Fibroblast of lung (primary cell): ENCODE measurements around the gene CDC25B. TPM values are rescaled to one million over a fixed set of nuclear protein-coding genes. Genes with fewer than 3 reads are reported as not detected.

Experiments
- DNase-seq, 2 donors: peaks; one replicate each; pipeline versions ENCODE4 v3.0.0 to v3.0.0-alpha.2; 2010; ENCODE audit warnings: low read depth in 2 of 2
- H2AFZ ChIP-seq: 2 replicates; pipeline ENCODE4 v1.5.1; 2012; ENCODE audit warnings: low read length, control low read depth, inconsistent platforms
- H3K27ac ChIP-seq: 2 replicates; pipeline ENCODE4 v1.5.1; 2011; ENCODE audit warnings: low read length, control low read depth; ENCODE audit not compliant: insufficient read depth
- H3K27me3 ChIP-seq: 2 replicates; pipeline ENCODE4 v1.5.1; 2011; ENCODE audit warnings: mild to moderate bottlenecking, low read length; ENCODE audit not compliant: control insufficient read depth, insufficient read depth
- H3K36me3 ChIP-seq: 2 replicates; pipeline ENCODE4 v1.5.1; 2011; ENCODE audit warnings: low read length; ENCODE audit not compliant: control insufficient read depth, insufficient read depth
- H3K4me1 ChIP-seq: 2 replicates; pipeline ENCODE4 v1.5.1; 2011; ENCODE audit warnings: low read length; ENCODE audit not compliant: control insufficient read depth, insufficient read depth; ENCODE audit errors: extremely low read depth
- H3K4me2 ChIP-seq: 2 replicates; pipeline ENCODE4 v1.5.1; 2011; ENCODE audit warnings: low read length, control low read depth; ENCODE audit not compliant: insufficient read depth; ENCODE audit errors: extremely low read depth
- H3K4me3 ChIP-seq, 4 experiments: fragments of 200-600 bp in 1 of 4; sonication (generic) in 1 of 4; replicated peaks in 1 of 4; 2 replicates each; pipeline ENCODE4 v1.5.1; 2011 to 2016; ENCODE audit warnings: low read length in 4 of 4, low read depth in 3 of 4, mild to moderate bottlenecking in 3 of 4, control low read depth in 2 of 4, inconsistent platforms in 1 of 4, mixed read lengths in 1 of 4; ENCODE audit not compliant: insufficient read depth in 1 of 4; ENCODE audit errors: control extremely low read depth in 1 of 4
- H3K79me2 ChIP-seq: 2 replicates; pipeline ENCODE4 v1.5.1; 2012; ENCODE audit warnings: mild to moderate bottlenecking, low read length, inconsistent platforms; ENCODE audit not compliant: control insufficient read depth, insufficient read depth
- H3K9ac ChIP-seq: 2 replicates; pipeline ENCODE4 v1.5.1; 2011; ENCODE audit warnings: mild to moderate bottlenecking, low read length, control low read depth; ENCODE audit not compliant: insufficient read depth
- H3K9me3 ChIP-seq: 2 replicates; pipeline ENCODE4 v1.5.1; 2012; ENCODE audit warnings: low read depth, low read length; ENCODE audit not compliant: control insufficient read depth, insufficient read depth
- H4K20me1 ChIP-seq: 2 replicates; pipeline ENCODE4 v1.5.1; 2011; ENCODE audit warnings: low read length; ENCODE audit not compliant: control insufficient read depth, insufficient read depth; ENCODE audit errors: extremely low read depth
- CTCF ChIP-seq, 2 donors: IDR thresholded peaks in 1 of 2; conservative IDR thresholded peaks in 1 of 2; 1 replicate in 1 of 2; 2 replicates in 1 of 2; pipeline ENCODE4 v1.5.1; 2011 to 2012; ENCODE audit warnings: low read length in 2 of 2, control low read depth in 1 of 2, inconsistent platforms in 1 of 2, low read depth in 1 of 2, mild to moderate bottlenecking in 1 of 2
- EZH2 ChIP-seq: IDR thresholded peaks from 2 replicates; pipeline ENCODE4 v1.5.1; 2012; ENCODE audit warnings: low read length, control low read depth, mild to moderate bottlenecking; ENCODE audit errors: missing control alignments
- polyA plus RNA-seq, 2 donors: library from polyadenylated mRNA; depleted of rRNA in 1 of 2; stranded (reverse) in 1 of 2; unstranded in 1 of 2; fragments of >200 nt; gene quantifications; 2 replicates each; pipeline ENCODE4 v1.2.1, GENCODE V29; 2011 to 2012; ENCODE audit warnings: missing spikeins in 1 of 2
- total RNA-seq: library from RNA; depleted of rRNA; stranded (reverse); fragments of >200 nt; gene quantifications from 2 replicates; pipeline ENCODE4 v1.2.1, GENCODE V29; 2014

The CDC25B gene
- total and polyA plus RNA-seq, 2 donors (not counting 1 experiment from before 2014, with no cell fraction given) = 38.2 to 62.1 TPM

GRCh38 chr20:3798908-3799248 is 2.8 kb downstream of the CDC25B start:
- Histone ChIP-seq H3K9ac (no peak overlapping the region), H3K27ac (peak overlapping the region; percentile 58)

GRCh38 chr20:3800256-3800877 is 4.3 kb downstream of the CDC25B start:
- no peak overlapping the region for H2AFZ ChIP-seq
- DNase-seq = no peak
- H3K4me3 ChIP-seq = no peak overlapping the region
- H3K4me2 ChIP-seq = no peak overlapping the region
- H4K20me1 ChIP-seq = no peaks in the 10 kb centered on the region
- H3K79me2 ChIP-seq = peaks cover 61% of the 10 kb centered on the region
- no peaks in the 10 kb centered on the region for H3K27me3 ChIP-seq
- no peak overlapping the region for H3K9ac ChIP-seq
- no peak overlapping the region for H3K27ac ChIP-seq
- H3K4me1 ChIP-seq = peaks cover 32% of the 10 kb centered on the region
- no peak for TF ChIP-seq CTCF (conservative IDR thresholded peaks at IDR 0.05 in 1 of 2, IDR thresholded peaks at IDR 0.05 in 1 of 2; ENCODE audit: low read depth in 1 of 2, low read length in 2 of 2)
- no peaks in the 10 kb centered on the region for H3K9me3 ChIP-seq
- peaks cover 57% of the 10 kb centered on the region for H3K36me3 ChIP-seq

More at GRCh38 chr20:3798908-3799248, 2.8 kb downstream of the CDC25B start:
- Histone ChIP-seq H3K4me1 (peaks cover 26% of the 10 kb centered on the region), H4K20me1 (no peaks in the 10 kb centered on the region), H2AFZ (no peak overlapping the region), H3K4me2 (peak overlapping the region; percentile 60), H3K79me2 (peaks cover 61% of the 10 kb centered on the region), H3K36me3 (peaks cover 46% of the 10 kb centered on the region), H3K4me3 (peak overlapping the region in 3 of 4 experiments; percentile 78 to 97 (median 95)), H3K27me3 (no peaks in the 10 kb centered on the region), H3K9me3 (no peaks in the 10 kb centered on the region)
- TF ChIP-seq EZH2 = no peak
- TF ChIP-seq CTCF (conservative IDR thresholded peaks at IDR 0.05 in 1 of 2, IDR thresholded peaks at IDR 0.05 in 1 of 2; ENCODE audit: low read depth in 1 of 2, low read length in 2 of 2) = no peak
- DNase-seq = no peak

- no peak for TF ChIP-seq CTCF (conservative IDR thresholded peaks at IDR 0.05 in 1 of 2, IDR thresholded peaks at IDR 0.05 in 1 of 2; ENCODE audit: low read depth in 1 of 2, low read length in 2 of 2)
- TF ChIP-seq EZH2 = no peak
These were observed 4.8 kb downstream of the CDC25B start for GRCh38 chr20:3800878-3801260.

More at GRCh38 chr20:3800878-3801260, 4.8 kb downstream of the CDC25B start:
- H3K4me3 ChIP-seq = no peak overlapping the region
- H3K4me2 ChIP-seq = no peak overlapping the region
- H3K9me3 ChIP-seq = no peaks in the 10 kb centered on the region
- H2AFZ ChIP-seq = no peak overlapping the region
- H3K27me3 ChIP-seq = no peaks in the 10 kb centered on the region
- no peaks in the 10 kb centered on the region for H4K20me1 ChIP-seq
- DNase-seq = no peak
- H3K4me1 ChIP-seq = peaks cover 36% of the 10 kb centered on the region
- peaks cover 62% of the 10 kb centered on the region for H3K36me3 ChIP-seq
- no peak overlapping the region for H3K9ac ChIP-seq
- H3K27ac ChIP-seq = no peak overlapping the region
- H3K79me2 ChIP-seq = peaks cover 61% of the 10 kb centered on the region
